Esophagus (tissue), 2 donors: ENCODE measurements around the gene DDX51. TPM values are rescaled to one million over a fixed set of nuclear protein-coding genes. Genes with fewer than 3 reads are reported as not detected.

Experiments
- H3K27ac ChIP-seq, 2 donors: one replicate each; pipeline ENCODE4 v1.5.1; 2013; ENCODE audit warnings: low read depth in 2 of 2, mild to moderate bottlenecking in 2 of 2, inconsistent platforms in 1 of 2, low read length in 1 of 2, moderate library complexity in 1 of 2
- H3K27me3 ChIP-seq, 2 donors: one replicate each; pipeline ENCODE4 v1.6.1; 2013; ENCODE audit warnings: low read length in 2 of 2, control low read depth in 1 of 2, mild to moderate bottlenecking in 1 of 2; ENCODE audit not compliant: insufficient read depth in 2 of 2, control insufficient read depth in 1 of 2
- H3K36me3 ChIP-seq, 2 donors: one replicate each; pipeline ENCODE4 v1.6.1; 2013; ENCODE audit warnings: low read length in 1 of 2; ENCODE audit not compliant: control insufficient read depth in 2 of 2, insufficient read depth in 2 of 2
- H3K4me1 ChIP-seq, 2 donors: one replicate each; pipeline ENCODE4 v1.6.1; 2013; ENCODE audit warnings: low read length in 1 of 2; ENCODE audit not compliant: control insufficient read depth in 2 of 2, insufficient read depth in 2 of 2
- H3K4me3 ChIP-seq, 2 donors: one replicate each; pipeline ENCODE4 v1.5.1; 2013; ENCODE audit warnings: low read length in 2 of 2, mild to moderate bottlenecking in 2 of 2, low read depth in 1 of 2, moderate library complexity in 1 of 2
- H3K9me3 ChIP-seq, 2 donors: one replicate each; pipeline ENCODE4 v1.6.1; 2013; ENCODE audit warnings: mild to moderate bottlenecking in 2 of 2, low read depth in 1 of 2, low read length in 1 of 2, moderate library complexity in 1 of 2; ENCODE audit not compliant: control insufficient read depth in 2 of 2, insufficient read depth in 1 of 2
- WGBS, 2 donors: extraction: QIAGEN DNeasy Blood & Tissue Kit; methylation state at CpG; one replicate each; pipeline ENCODE4 v1.1.7; 2013; 5-methylcytosine and 5-hydroxymethylcytosine counted together
- polyA plus RNA-seq, 2 donors: library from polyadenylated mRNA; stranded (reverse); fragments of 200-250 nt; gene quantifications; one replicate each; pipeline ENCODE4 v1.2.3, GENCODE V29; 2013
- donor health status: healthy with polysubstance abuse.
- donor health status: Bipolar disorder and iron deficiency.

DDX51 gene
- polyA plus RNA-seq, 2 donors, result 12.3 to 20.4 TPM

DNA sequence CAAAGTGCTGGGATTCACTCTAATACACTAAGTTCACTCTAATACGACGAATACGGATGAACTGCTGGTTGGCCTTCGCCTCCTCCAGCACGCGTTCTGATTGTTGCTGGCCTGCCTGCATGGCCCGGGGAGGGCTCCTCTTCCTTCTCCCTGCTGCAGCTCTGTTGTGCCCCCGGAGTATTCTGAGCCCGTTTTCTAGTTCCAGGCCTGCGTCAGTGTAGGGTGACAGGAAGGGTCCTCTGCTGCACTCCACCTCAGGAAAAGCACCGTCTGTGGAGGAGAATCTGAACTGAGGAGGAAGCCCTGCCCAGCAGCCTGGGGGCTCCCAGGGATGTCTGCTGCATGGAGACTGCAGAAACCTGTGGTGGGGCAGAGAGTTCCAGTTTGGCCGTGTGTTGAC is 44.4 kb downstream of the DDX51 start:
- no peaks in the 10 kb centered on the region for H3K4me1 ChIP-seq
- H3K36me3 ChIP-seq, result peaks cover 0 to 10% of the 10 kb centered on the region in 2 donors
- H3K4me3 ChIP-seq, result no peak overlapping the region
- H3K27ac ChIP-seq, result no peak overlapping the region
- H3K9me3 ChIP-seq, result no peaks in the 10 kb centered on the region
- no peaks in the 10 kb centered on the region for H3K27me3 ChIP-seq
- 91 to 94% methylated on average over 12 of the region's 12 CpGs for WGBS, 2 donors

DNA sequence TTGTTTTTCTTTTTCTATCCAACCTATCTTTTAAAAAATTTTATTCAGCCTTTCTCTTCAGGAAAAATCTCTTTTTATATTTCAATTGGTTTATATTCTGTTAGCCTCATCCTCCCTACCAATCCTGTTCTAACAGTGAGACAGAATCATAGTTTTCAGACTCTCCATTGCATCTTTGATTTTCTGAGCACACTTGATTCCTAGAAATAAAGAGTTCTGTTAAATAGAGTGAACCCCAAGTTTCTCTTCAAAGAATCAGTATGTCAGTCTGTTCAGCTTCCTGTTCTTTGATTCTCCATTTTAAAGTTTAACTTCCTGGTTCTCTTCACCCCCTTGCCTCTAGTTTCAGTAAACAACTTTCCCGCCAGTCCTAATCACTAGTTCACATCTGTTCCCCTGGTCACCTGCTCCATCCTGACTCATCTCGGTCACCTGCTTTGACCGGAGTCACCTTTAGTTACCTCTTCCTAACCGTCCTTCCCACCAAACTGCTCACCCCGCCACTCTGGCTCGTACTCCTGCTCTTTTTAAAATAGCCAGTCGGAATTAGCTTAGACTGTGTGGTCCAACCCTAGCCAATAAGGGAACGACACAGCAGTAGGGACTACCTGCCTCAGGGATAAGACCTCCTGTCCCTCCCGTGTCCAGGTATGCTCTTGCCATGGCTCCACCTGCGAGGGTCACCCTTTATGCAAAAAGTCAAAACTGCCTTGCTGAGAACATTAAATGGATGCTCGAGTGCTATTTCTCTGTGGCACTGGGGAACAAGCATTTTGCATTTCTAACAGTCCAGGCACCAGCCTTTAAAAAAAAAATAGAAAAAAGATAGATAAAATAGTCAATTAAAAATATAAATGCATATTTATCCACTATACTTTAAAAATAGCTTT is 48.4 kb downstream of the DDX51 start:
- Histone ChIP-seq H3K27ac (no peak overlapping the region), H3K36me3 (peaks cover 0 to 10% of the 10 kb centered on the region in 2 donors), H3K9me3 (no peaks in the 10 kb centered on the region), H3K27me3 (no peaks in the 10 kb centered on the region), H3K4me3 (no peak overlapping the region), H3K4me1 (no peaks in the 10 kb centered on the region)
- WGBS, 2 donors, result 92 to 93% methylated on average over 11 of the region's 11 CpGs

DNA sequence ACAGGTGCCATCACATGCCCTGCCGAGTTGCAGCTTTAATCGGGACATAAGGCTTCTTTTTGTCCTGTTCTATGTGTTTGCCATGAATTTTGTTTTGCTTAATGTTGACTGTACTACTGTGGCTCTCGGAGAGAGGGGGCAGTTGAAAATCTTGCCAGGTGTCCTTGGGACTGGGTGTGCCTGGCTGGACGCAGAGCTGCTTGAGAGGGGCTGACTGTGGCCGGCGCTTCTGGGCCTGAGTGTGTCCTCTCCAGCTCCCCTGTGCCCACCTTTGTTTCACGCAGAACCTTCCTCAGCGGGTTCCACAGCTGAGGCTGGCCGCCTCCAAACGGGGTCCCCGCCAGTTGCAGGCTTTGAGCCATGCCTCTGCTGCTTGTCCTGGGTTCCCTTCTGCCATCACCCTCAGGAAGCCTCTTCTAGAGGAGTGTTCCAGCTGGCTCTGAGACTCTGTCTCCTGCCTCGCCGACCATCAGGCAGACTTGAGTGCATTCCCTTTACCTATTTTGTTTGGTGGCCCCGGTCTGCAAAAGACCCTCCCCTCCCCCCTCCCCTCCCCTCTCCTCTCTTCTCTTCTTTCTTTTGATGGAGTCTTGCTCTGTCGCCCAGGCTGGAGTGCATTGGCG is 49.7 kb downstream of the DDX51 start:
- Histone ChIP-seq H3K27ac (no peak overlapping the region), H3K36me3 (no peaks in the 10 kb centered on the region), H3K4me1 (no peaks in the 10 kb centered on the region), H3K9me3 (no peaks in the 10 kb centered on the region), H3K4me3 (no peak overlapping the region), H3K27me3 (no peaks in the 10 kb centered on the region)
- WGBS, 2 donors, result 93 to 96% methylated on average over 16 of the region's 16 CpGs

DNA sequence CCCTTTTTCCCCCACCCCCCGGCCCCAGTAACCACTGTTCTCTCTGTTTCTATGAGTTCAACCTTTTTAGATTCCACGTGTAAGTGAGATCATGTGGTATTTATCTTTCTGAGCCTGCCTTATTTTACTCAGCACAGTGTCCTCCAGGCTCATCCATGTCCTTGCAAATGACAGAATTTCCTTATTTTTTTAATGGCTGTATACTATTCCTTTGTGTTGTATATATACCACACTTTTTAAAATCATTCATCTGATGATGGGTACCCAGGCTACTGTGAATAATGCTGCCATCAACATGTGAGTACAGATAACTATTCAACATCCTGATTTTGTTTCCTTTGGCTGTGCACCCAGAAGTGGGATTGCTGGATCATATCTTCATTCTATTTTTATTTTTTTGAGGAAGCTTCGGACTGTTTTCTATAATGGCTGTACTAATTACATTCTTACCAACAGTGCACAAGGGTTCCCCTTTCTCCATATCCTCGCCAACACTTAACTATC is 54.7 kb downstream of the DDX51 start:
- H3K36me3 ChIP-seq, result no peaks in the 10 kb centered on the region
- no peak overlapping the region for H3K4me3 ChIP-seq
- H3K27ac ChIP-seq, result no peak overlapping the region
- no peaks in the 10 kb centered on the region for H3K27me3 ChIP-seq
- H3K4me1 ChIP-seq, result peaks cover 0 to 3% of the 10 kb centered on the region in 2 donors
- H3K9me3 ChIP-seq, result no peaks in the 10 kb centered on the region
- 91 to 94% methylated on average over 4 of the region's 4 CpGs for WGBS, 2 donors

Other genes starting within 250 kb of the DDX51 start
- 10 to 100 TPM; 11.5 to 31.6 TPM for gene ULK1, start 249.7 kb downstream of the DDX51 start, polyA plus RNA-seq
- gene PUS1, start 215.0 kb downstream of the DDX51 start, polyA plus RNA-seq, result 10 to 100 TPM; 27.5 to 28.7 TPM
- 10 to 100 TPM in 1 of 2 donors, 1 to 10 TPM in 1; 8.9 to 17.1 TPM for gene EP400, start 194.4 kb downstream of the DDX51 start, polyA plus RNA-seq
- gene NOC4L, start 138 bp upstream of the DDX51 start, polyA plus RNA-seq, result 10 to 100 TPM; 20.6 to 22.7 TPM
- gene GALNT9, start 185.3 kb upstream of the DDX51 start, polyA plus RNA-seq, result not detected